PC-9 (cell line): ENCODE measurements around the gene LMBRD2. TPM values are rescaled to one million over a fixed set of nuclear protein-coding genes. Genes with fewer than 3 reads are reported as not detected.

ENCODE experiments used
- BruUV-seq: library from RNA; stranded (reverse); fragments of 400-500 nt; replicated peaks from 2 replicates; lab custom pipeline; 2021; lab: Mats Ljungman, UMichigan
- CTCF ChIA-PET: fragments of 300-600 bp; sonication (Branson Sonifier 250); formaldehyde crosslinking; loops from one replicate; lab custom pipeline; 2022; ENCODE audit warnings: antibody characterized with exemption; lab: Charles Lee
- POLR2A ChIA-PET: fragments of 300-600 bp; sonication (Branson Sonifier 250); formaldehyde crosslinking; loops from one replicate; lab custom pipeline; 2022; ENCODE audit warnings: antibody characterized with exemption; ENCODE audit not compliant: unreplicated experiment; lab: Charles Lee
- DNase-seq, 2 experiments: peaks; one replicate each; pipeline versions ENCODE4 v3.0.0 to v3.0.0-alpha.2; 2015 to 2022; ENCODE audit warnings: mixed read lengths in 1 of 2
- H2AFZ ChIP-seq: fragments of 200-600 bp; sonication (generic); 2 replicates; pipeline ENCODE4 v1.8.1; 2017; ENCODE audit warnings: antibody characterized with exemption
- H3F3A ChIP-seq: fragments of 200-600 bp; sonication (generic); 2 replicates; pipeline ENCODE4 v1.8.1; 2017; ENCODE audit warnings: antibody characterized with exemption, mild to moderate bottlenecking, low read depth; ENCODE audit not compliant: insufficient read depth
- H3K27ac ChIP-seq: fragments of 200-600 bp; sonication (generic); 2 replicates; pipeline ENCODE4 v1.6.1; 2016; ENCODE audit warnings: mixed run types
- H3K27me3 ChIP-seq: fragments of 200-600 bp; sonication (generic); 2 replicates; pipeline ENCODE4 v1.6.1; 2016; ENCODE audit warnings: low read depth, mixed run types; ENCODE audit not compliant: insufficient read depth
- H3K36me3 ChIP-seq: fragments of 200-600 bp; sonication (generic); 2 replicates; pipeline ENCODE4 v1.6.1; 2016; ENCODE audit warnings: low read depth, mixed run types
- H3K4me1 ChIP-seq: fragments of 200-600 bp; sonication (generic); replicated peaks from 2 replicates; pipeline ENCODE4 v1.6.1; 2016; ENCODE audit warnings: mixed run types; ENCODE audit not compliant: insufficient read depth
- H3K4me2 ChIP-seq: fragments of 200-600 bp; sonication (generic); 2 replicates; pipeline ENCODE4 v1.6.1; 2017; ENCODE audit warnings: mixed run types
- H3K4me3 ChIP-seq: fragments of 200-600 bp; sonication (generic); 2 replicates; pipeline ENCODE4 v1.6.1; 2016; ENCODE audit warnings: mixed run types
- H3K79me2 ChIP-seq: fragments of 200-600 bp; sonication (generic); 2 replicates; pipeline ENCODE4 v1.6.1; 2017; ENCODE audit warnings: low read depth, mixed run types
- H3K9me2 ChIP-seq: fragments of 200-600 bp; sonication (generic); 2 replicates; pipeline ENCODE4 v1.8.1; 2017; ENCODE audit warnings: mild to moderate bottlenecking; ENCODE audit not compliant: insufficient read depth
- H3K9me3 ChIP-seq: fragments of 200-600 bp; sonication (generic); 2 replicates; pipeline ENCODE4 v1.8.1; 2016; ENCODE audit warnings: low read depth; ENCODE audit not compliant: insufficient read depth
- H4K20me1 ChIP-seq: fragments of 200-600 bp; sonication (generic); 2 replicates; pipeline ENCODE4 v1.8.1; 2017; ENCODE audit not compliant: insufficient read depth
- CTCF ChIP-seq: fragments of 200-600 bp; sonication (generic); conservative IDR thresholded peaks from 2 replicates; pipeline ENCODE4 v1.6.1; 2017; ENCODE audit warnings: mixed run types, antibody characterized with exemption, mild to moderate bottlenecking, moderate library complexity
- EZH2 ChIP-seq: fragments of 200-600 bp; sonication (generic); IDR thresholded peaks from 2 replicates; pipeline ENCODE4 v1.8.0; 2017; ENCODE audit warnings: antibody characterized with exemption, low read depth
- intact Hi-C: fragments of 100-400 bp; cut with micrococcal nuclease; formaldehyde crosslinking; loops from one replicate; pipeline ENCODE4 v1.10.0; 2022; ENCODE audit not compliant: unreplicated experiment
- total RNA-seq: library from RNA; stranded (reverse); gene quantifications from 2 replicates; pipeline ENCODE4 v1.2.3, GENCODE V29; 2021

Gene LMBRD2
- total RNA-seq, 1 experiment from 2014 or later: 18.0 TPM

- H3K9me3 ChIP-seq: no peaks in the 10 kb centered on the region
- no peaks in the 10 kb centered on the region for H3K9me2 ChIP-seq
- H3K79me2 ChIP-seq: peaks cover 17% of the 10 kb centered on the region
- TF ChIP-seq CTCF (no peak), EZH2 (no peak)
- CTCF ChIA-PET: no interaction called here
- H2AFZ ChIP-seq: no peak overlapping the region
- no peak overlapping the region for H3K4me2 ChIP-seq
- intact Hi-C loops: no loop called here
- no peaks in the 10 kb centered on the region for H3F3A ChIP-seq
- no peaks in the 10 kb centered on the region for H3K27me3 ChIP-seq
- POLR2A ChIA-PET: no interaction called here
- no peaks in the 10 kb centered on the region for H4K20me1 ChIP-seq
- no peak overlapping the region for H3K27ac ChIP-seq
- peaks cover 8% of the 10 kb centered on the region; the same call in 1 of the 2 replicates for H3K4me1 ChIP-seq
- BruUV-seq: no TSS peak
- no peak for DNase-seq
- peaks cover 42% of the 10 kb centered on the region for H3K36me3 ChIP-seq
- H3K4me3 ChIP-seq: no peak overlapping the region
Observed at GRCh38 chr5:36158144-36158543, 6.5 kb upstream of the LMBRD2 start.

- TF ChIP-seq EZH2: no peak
- TF ChIP-seq CTCF: no peak
- Histone ChIP-seq H3K9me2 (no peaks in the 10 kb centered on the region), H3K4me1 (peaks cover 8% of the 10 kb centered on the region; the same call in 1 of the 2 replicates), H3K9me3 (no peaks in the 10 kb centered on the region), H3K4me2 (no peak overlapping the region), H3K36me3 (peaks cover 42% of the 10 kb centered on the region), H3K27me3 (no peaks in the 10 kb centered on the region), H3F3A (no peaks in the 10 kb centered on the region), H2AFZ (no peak overlapping the region), H3K79me2 (peaks cover 29% of the 10 kb centered on the region), H3K4me3 (no peak overlapping the region), H3K27ac (no peak overlapping the region), H4K20me1 (no peaks in the 10 kb centered on the region)
- ChIA-PET CTCF (interaction anchor here (0.5 kb wide), 1 partner anchor 22 kb away, joined by 3 read pairs; no protein-coding TSS in a partner anchor), POLR2A (interaction anchor here (0.7 kb wide), 1 partner anchor 85 kb away, joined by 4 read pairs; the partner anchor contains the start of gene NADK2)
- no peak for DNase-seq
- intact Hi-C loops: no loop called here
- no TSS peak for BruUV-seq
Observed at GRCh38 chr5:36156619-36157018, 4.9 kb upstream of the LMBRD2 start.

GRCh38 chr5:36156121-36156601 is 4.5 kb upstream of the LMBRD2 start:
- Histone ChIP-seq H3K9me2 (no peaks in the 10 kb centered on the region), H3K9me3 (no peaks in the 10 kb centered on the region), H3K79me2 (peaks cover 29% of the 10 kb centered on the region), H2AFZ (no peak overlapping the region), H3K36me3 (peaks cover 41% of the 10 kb centered on the region), H3K4me2 (no peak overlapping the region), H3K4me3 (no peak overlapping the region), H3F3A (peaks cover under 1% of the 10 kb centered on the region; the same call in 1 of the 2 replicates), H3K27ac (no peak overlapping the region), H4K20me1 (no peaks in the 10 kb centered on the region), H3K27me3 (no peaks in the 10 kb centered on the region), H3K4me1 (peaks cover 8% of the 10 kb centered on the region; the same call in 1 of the 2 replicates)
- no TSS peak for BruUV-seq
- no peak for TF ChIP-seq CTCF
- no peak for TF ChIP-seq EZH2
- DNase-seq: no peak
- intact Hi-C loops: no loop called here
- ChIA-PET POLR2A (interaction anchor here (0.7 kb wide), 1 partner anchor 86 kb away, joined by 4 read pairs; the partner anchor contains the start of gene NADK2), CTCF (no interaction called here)
